ENCODE data around the gene TIMD4. TPM values are rescaled to one million over a fixed set of nuclear protein-coding genes. Genes with fewer than 3 reads are reported as not detected.

Gene TIMD4
- total and polyA plus RNA-seq, 9 of the 15 experiments (the other 6 are each of a cell fraction or from before 2014, with no cell fraction given) = not detected

- Histone ChIP-seq H4K20me1 (replicated peaks; ENCODE audit: control insufficient read depth, insufficient read depth, low read length) (no peaks in the 10 kb centered on the region), H3K4me3 (no peak overlapping the region), H3K9me3 (replicated peaks; ENCODE audit: control insufficient read depth, insufficient read depth, low read depth, low read length) (no peaks in the 10 kb centered on the region), H3K4me1 (replicated peaks in 1 of 2; ENCODE audit: control insufficient read depth in 2 of 2, insufficient read depth in 2 of 2, low read length in 2 of 2) (no peaks in the 10 kb centered on the region), H2AFZ (ENCODE audit: low read depth, low read length) (no peak overlapping the region), H3K36me3 (ENCODE audit: control insufficient read depth, insufficient read depth, low read length) (no peaks in the 10 kb centered on the region), H3K9me1 (ENCODE audit: control insufficient read depth, insufficient read depth, low read length) (no peaks in the 10 kb centered on the region), H3K27me3 (ENCODE audit: control insufficient read depth in 2 of 2, insufficient read depth in 2 of 2, low read length in 2 of 2) (no peaks in the 10 kb centered on the region), H3K4me2 (ENCODE audit: insufficient read depth, low read length) (no peak overlapping the region), H3K27ac (ENCODE audit: extremely low read depth, low read depth, low read length) (no peak overlapping the region), H3K9ac (ENCODE audit: insufficient read depth in 1 of 2, low read depth in 2 of 2, low read length in 2 of 2) (no peak overlapping the region), H3K79me2 (ENCODE audit: control insufficient read depth, insufficient read depth, low read length) (no peaks in the 10 kb centered on the region)
- ATAC-seq (no peak), DNase-seq (ENCODE audit: extremely low read depth in 1 of 4, low spot score in 3 of 4) (no peak), FAIRE-seq (no peak)
- no TSS peak for BruUV-seq (replicated peaks)
- ChIA-PET POLR2A (no interaction called here), CTCF (ENCODE audit: low intra/inter-chr PET ratio) (no interaction called here)
- in situ Hi-C loops (cut with MboI) = no loop called here
- TF ChIP-seq ARNT (IDR thresholded peaks at IDR 0.05) = no peak
- TF ChIP-seq POLR2B (IDR thresholded peaks at IDR 0.05; ENCODE audit: low read depth, partially characterized antibody) = no peak
- TF ChIP-seq, protein P1, sequence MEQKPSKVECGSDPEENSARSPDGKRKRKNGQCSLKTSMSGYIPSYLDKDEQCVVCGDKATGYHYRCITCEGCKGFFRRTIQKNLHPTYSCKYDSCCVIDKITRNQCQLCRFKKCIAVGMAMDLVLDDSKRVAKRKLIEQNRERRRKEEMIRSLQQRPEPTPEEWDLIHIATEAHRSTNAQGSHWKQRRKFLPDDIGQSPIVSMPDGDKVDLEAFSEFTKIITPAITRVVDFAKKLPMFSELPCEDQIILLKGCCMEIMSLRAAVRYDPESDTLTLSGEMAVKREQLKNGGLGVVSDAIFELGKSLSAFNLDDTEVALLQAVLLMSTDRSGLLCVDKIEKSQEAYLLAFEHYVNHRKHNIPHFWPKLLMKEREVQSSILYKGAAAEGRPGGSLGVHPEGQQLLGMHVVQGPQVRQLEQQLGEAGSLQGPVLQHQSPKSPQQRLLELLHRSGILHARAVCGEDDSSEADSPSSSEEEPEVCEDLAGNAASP (IDR thresholded peaks at IDR 0.05) = no peak
- TF ChIP-seq ZBTB12 (CRISPR knock-in tag; IDR thresholded peaks at IDR 0.05) = no peak
- TF ChIP-seq PTRF (tag; IDR thresholded peaks at IDR 0.05) = no peak
- no peak for TF ChIP-seq ZNF740 (CRISPR knock-in tag; IDR thresholded peaks at IDR 0.05)
- no peak for TF ChIP-seq ZNF740 (tag; IDR thresholded peaks at IDR 0.05)
- no peak for TF ChIP-seq ZSCAN29 (IDR thresholded peaks at IDR 0.05)
- no peak for TF ChIP-seq ZBTB17 (CRISPR knock-in tag; IDR thresholded peaks at IDR 0.05)
- TF ChIP-seq ZNF584 (CRISPR knock-in tag; IDR thresholded peaks at IDR 0.05; ENCODE audit: low read depth) = no peak
- intact Hi-C loops (cut with micrococcal nuclease) = no loop called here
- WGBS (ENCODE audit: insufficient coverage, low coverage, missing lambda C conversion rate) = 0% methylated on average over 3 of the region's 3 CpGs
Measured at GRCh38 chr5:156913355-156913718, 49.7 kb downstream of the TIMD4 start.
